HFF-Myc (cell line): Measurements from ENCODE around the gene COX7B.
"Not testable (repeated sequence)": the region's sequence is repeated elsewhere in the genome, so short reads cannot be mapped to it uniquely, and the experiment has no call there.

Experiments used
- DNase-seq: peaks from one replicate; pipeline ENCODE4 v3.0.0-alpha.2; 2011; ENCODE audit warnings: low read depth; ENCODE audit errors: extremely low read depth
- H3K4me3 ChIP-seq: replicated peaks from 2 replicates; pipeline ENCODE4 v1.5.1; 2011; ENCODE audit warnings: low read depth, mild to moderate bottlenecking, control low read depth, low read length
- CTCF ChIP-seq: IDR thresholded peaks from 2 replicates; pipeline ENCODE4 v1.5.1; 2012; ENCODE audit warnings: mild to moderate bottlenecking, low read depth, low read length, control low read depth; ENCODE audit errors: missing control alignments

Gene COX7B

GRCh38 chrX:77899081-77899828, at the start of gene COX7B:
Gene COX7B, plus strand, starts transcription at chrX:77899468. Its CDS starts 86 bp downstream, at chrX:77899554.
- DNase-seq: peak; percentile 92
- peak within 1 kb of the TSS; percentile 61 for H3K4me3 ChIP-seq
- peak; percentile 39 for TF ChIP-seq CTCF

GRCh38 chrX:77875372-77875771, 23.9 kb upstream of the COX7B start:
- no peak for DNase-seq
- TF ChIP-seq CTCF: no peak
- no peak overlapping the region for H3K4me3 ChIP-seq

- H3K4me3 ChIP-seq, DNase-seq: not testable (repeated sequence)
These were observed 17.9 kb upstream of the COX7B start for GRCh38 chrX:77881418-77881817.

GRCh38 chrX:77892887-77893286, 6.4 kb upstream of the COX7B start:
- DNase-seq: no peak
- H3K4me3 ChIP-seq: no peak overlapping the region
- no peak for TF ChIP-seq CTCF

GRCh38 chrX:77893713-77894112, 5.6 kb upstream of the COX7B start:
- H3K4me3 ChIP-seq: peak overlapping the region; percentile 73
- no peak for TF ChIP-seq CTCF
- DNase-seq: no peak

- DNase-seq: peak; percentile 83
- TF ChIP-seq CTCF: no peak
- peak within 1 kb of the TSS; percentile 73 for H3K4me3 ChIP-seq
These were observed 4.1 kb upstream of the COX7B start, which contains the start of gene MAGT1 for GRCh38 chrX:77894921-77895886. Gene MAGT1, minus strand, starts transcription at chrX:77895435. Its CDS starts 25 bp downstream, at chrX:77895410.

- H3K4me3 ChIP-seq: peak overlapping the region; percentile 61
- no peak for TF ChIP-seq CTCF
- no peak for DNase-seq
These were observed 1.4 kb downstream of the COX7B start for GRCh38 chrX:77900688-77901087.
